T-helper 1 cell treated with Interleukin-12 subunit alpha and Interleukin-12 subunit beta and Interleukin-4 antibody, amounts not matched to agents 30 ng/mL and 1 ng/mL, for 36 hours (primary cell): ENCODE results near the gene ANXA7. TPM values are rescaled to one million over a fixed set of nuclear protein-coding genes. Genes with fewer than 3 reads are reported as not detected.

ENCODE experiments used
- intact Hi-C: fragments of 100-400 bp; cut with micrococcal nuclease; formaldehyde crosslinking; loops from one replicate; pipeline ENCODE4 v1.15.1; 2024
- total RNA-seq: library from RNA; stranded (reverse); gene quantifications from 2 replicates; pipeline ENCODE4 v1.2.3, GENCODE V29; 2022

The ANXA7 gene
- total RNA-seq = 132 and 143 TPM in 2 replicates

DNA sequence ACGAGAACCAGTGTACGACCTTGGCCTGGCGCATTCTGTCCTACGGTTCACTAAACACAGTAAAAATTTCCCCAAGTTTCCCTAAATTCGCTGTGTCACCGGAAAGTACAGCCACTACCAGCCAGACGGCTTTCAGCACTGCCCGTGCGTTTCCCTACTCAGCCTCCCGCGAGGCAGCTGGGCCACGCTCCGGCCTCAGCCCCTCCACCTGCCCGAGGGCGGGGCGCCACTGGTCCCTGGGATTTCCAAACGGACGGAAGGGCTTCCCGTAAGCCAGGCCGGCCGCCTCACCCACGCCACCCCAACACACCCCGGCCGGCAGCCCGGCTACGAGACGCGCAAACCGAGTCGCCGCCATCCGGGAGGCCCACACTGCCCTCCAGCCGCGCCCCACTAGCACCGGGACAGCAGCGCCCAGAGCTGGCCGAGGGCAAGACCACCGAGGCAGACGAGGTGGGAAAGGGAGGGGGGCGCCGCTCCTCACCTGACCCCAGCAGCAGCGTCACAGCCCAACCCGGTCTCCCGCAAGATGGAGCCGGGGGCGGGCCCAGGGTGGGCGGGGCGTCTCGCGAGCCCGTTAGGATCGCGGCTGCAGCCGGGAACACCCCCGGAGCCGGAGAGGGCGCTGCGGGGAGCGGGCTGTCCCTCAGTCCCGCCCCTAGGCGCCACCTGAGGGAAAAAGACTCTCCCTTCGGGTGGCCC is at the start of gene ANXA7:
Gene ANXA7, minus strand, starts transcription at position 531 of the 702 bp plus-strand sequence. CDS start 13,202 bp downstream, outside the sequence.
- intact Hi-C loops = loop anchor here (1.0 to 10.0 kb wide), 13 partner anchors 55 to 1701 kb away; partner anchors contain the start of genes ADK, AP3M1, CFAP70 and DNAJC9

DNA sequence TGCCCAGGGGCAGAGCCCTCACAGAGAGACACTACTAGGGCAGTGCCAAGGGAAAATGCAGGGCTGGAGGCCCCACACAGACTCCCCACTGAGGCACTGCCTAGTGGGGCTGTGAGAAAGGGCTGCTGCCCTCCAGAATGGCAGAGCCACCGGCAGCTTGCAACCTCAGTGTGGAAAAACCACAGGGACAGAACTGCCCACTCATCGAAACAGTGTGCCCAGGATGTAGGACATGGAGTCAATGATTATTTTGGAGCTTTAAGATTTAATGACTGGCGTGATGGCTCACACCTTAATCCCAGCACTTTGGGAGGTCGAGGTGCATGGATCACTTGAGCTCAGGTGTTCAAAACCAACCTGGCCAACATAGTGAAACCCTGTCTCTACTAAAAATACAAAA is 47.0 kb upstream of the ANXA7 start:
- intact Hi-C loops = no loop called here

DNA sequence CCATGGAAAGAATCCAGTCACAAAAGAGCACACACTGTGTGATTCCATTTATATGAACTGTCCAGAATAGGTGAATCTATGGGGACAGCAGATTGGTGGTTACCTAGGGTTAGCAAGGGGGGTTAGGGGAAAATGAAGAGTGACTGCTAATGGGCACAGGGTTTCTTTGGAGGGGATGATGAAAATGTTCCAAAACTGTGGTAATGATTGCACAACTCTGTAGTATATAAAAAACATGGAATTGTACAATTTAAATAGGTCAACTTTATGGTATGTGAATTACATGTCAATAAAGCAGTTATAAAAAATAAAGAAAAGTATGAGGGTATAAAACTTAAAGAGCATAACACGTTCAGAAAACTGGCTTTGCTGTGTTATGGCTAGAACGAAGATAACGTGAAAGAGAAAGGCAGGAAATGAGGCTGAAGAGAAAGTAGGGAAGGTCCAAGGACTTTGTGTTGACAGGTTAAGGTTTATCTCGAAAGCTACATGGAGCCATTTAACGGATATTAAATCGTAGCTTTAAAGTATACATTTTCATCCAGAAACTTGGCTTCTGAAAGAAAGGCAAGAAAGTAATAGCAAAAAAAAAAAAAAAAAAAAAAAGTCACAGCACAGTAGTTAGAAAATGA is 45.9 kb upstream of the ANXA7 start:
- intact Hi-C loops = no loop called here

DNA sequence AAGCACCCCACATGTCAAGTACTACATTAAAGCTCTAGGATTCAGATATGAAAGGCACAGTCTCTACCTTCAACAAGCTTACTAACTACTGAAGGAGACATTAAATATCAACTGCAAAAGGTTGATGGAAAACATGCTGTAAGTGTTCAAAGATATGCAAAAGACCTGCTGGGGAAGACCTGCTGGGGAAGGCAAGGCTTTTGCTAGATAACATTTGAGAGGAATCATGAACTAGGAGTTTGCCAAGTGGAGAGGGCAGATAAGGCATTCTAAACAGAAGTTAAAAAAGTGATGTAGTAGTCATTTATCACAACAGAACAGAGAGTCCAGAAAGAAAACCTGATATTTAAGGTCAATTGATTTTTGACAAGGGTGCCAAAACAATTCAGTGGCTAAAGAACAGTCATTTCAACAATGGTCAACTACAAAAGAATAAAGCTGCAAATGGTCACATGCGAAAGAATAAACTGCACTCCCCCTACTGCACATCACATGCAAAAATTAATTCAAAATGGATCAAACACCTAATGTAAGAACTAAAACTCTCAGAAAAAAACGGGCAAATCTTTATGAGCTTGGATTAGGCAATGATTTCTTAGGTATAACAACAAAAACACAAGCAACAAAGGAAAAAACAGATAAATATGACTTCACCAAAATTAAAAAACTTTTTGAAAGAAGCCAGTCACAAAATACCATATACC is 42.5 kb upstream of the ANXA7 start:
- intact Hi-C loops = no loop called here

DNA sequence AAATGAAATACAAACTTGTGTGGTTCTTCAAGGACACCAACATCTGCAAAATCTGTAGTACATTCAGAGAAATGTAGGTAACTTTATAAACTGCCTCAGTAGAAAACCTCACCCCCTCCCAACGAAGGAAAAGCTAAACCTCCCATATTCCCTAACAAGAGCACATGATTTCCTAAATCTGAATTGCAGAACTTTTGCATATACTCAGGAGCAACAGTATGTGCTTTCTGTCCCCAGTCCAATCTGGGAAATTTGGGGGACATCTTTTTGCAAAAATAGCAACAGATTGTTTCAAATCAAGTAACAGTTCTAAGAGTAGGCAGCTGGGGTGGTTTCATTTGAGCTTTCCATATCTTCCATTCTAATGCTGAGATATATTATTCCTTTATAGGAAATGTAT is 35.3 kb upstream of the ANXA7 start:
- intact Hi-C loops = no loop called here

DNA sequence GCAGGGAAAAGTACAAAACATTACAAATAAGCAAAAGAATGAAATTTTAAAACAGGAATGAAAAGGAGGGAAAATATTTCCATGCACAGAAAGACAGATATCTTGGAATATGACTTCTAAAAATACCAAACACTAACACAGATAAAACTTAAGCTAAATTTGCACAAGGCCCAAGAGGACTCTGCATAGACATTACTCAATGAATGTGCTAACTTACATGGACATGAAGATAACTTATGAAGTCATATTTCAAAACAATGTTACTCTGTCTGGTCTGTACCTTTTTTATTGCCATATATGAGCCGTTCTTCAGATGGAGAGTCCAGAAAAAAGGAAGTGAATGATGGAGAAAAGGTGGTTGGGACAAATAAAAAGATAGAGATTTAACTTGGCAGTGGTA is 34.5 kb upstream of the ANXA7 start:
- intact Hi-C loops = no loop called here

DNA sequence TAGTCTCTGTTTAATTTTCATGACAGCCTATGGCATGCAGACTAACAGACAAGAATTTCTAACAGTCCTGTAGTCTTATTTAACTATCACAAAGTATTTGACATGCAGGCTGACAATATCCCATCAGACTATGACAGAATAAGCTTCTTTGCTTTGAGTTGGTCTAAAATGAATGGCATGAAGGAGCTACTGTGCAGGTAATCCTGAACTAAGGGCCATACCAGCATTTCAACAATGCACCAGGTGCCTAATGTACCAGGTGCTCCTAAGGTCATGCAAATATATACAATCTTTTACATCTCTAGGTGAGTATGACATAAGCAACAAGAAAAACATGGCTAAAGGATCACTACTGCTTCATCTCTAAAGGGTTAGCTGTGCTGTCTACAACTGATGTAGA is 33.1 kb upstream of the ANXA7 start:
- intact Hi-C loops = no loop called here

DNA sequence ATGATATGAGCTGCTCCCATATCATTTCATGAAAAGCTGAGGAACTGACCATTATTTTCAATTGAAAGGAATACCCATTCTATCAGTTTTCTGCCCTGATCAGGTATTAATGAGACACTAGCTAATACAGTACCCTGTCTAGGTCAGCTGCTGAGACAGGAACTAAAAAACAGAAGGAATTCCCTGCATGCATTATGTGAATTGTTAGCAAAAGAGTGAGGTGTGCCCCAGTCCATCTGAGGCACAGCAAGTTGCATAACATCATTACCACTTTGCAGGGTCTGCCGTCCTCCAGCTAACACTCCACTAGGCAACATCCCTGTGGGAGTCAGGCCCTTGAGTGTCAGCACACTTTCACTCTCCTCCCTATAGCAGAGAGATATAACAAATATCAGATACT is 30.6 kb upstream of the ANXA7 start:
- intact Hi-C loops = no loop called here

DNA sequence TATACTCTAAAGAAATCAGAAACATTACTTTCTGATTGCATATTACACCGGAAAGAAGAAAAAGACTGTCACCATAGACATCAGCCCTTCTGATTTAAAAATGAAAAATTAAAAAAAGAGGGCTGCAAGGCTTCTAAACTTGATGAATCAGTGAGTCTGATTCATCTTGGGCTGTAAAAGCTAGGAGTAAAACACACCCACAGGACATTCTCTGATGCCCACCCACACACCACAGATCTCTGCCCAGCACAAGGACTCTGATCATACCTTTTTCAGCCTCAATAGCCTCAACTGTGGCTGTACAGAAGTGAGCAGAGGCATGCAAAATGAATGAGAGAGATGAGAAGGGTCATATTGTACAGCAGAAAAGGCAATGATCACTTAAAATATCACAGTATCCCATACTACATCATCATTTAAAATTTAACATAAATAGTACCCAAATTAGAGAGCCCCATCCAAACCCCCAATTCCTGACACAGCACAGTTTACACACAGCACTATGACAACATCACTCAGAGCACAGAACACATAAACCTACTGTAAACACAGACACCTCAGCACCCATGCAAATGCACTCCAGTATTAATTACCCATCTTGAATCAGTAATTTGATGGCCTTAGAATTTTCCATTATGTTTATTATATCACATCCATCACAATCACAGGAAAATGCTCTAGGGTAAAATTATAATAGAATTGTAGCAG is 25.9 kb upstream of the ANXA7 start:
- intact Hi-C loops = no loop called here

DNA sequence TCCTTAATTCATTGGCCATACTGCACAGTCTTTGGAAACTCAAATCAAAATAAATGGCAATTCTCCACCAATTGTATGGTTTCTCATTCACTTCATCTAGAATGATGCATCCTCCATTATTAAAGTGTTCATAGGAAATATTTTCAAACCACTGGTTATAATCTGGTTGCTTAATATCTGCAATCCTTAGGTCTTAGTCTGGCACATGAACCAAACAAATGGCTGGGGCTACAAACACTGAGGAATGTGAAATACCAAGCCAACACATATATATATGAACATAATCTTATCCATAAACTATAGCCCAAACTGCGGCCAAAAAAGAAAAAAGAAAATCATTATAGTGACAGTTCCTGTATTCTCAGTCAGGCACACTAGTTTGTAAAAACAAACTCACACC is 25.2 kb upstream of the ANXA7 start:
- intact Hi-C loops = no loop called here

DNA sequence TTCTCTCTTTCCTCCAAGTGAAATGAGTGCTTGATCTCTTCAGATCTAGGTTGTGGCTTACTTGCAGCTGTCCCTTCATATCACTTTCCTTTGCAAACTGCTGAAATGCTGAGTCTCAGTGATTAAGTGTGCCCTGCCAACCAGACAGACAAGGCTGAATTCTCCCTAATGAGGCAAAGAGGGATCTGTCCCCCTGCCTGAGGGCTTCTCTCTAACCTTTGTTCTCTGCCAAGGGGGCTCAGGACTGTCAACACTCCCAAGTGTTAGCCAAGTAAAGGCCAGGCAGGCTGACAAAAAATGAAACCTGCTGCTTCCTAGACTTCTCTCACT is 19.6 kb upstream of the ANXA7 start, which contains the start of gene MSS51:
Gene MSS51, minus strand, starts transcription at position 24 of the 330 bp plus-strand sequence. CDS start 5,277 bp downstream, outside the sequence.
- intact Hi-C loops = no loop called here

DNA sequence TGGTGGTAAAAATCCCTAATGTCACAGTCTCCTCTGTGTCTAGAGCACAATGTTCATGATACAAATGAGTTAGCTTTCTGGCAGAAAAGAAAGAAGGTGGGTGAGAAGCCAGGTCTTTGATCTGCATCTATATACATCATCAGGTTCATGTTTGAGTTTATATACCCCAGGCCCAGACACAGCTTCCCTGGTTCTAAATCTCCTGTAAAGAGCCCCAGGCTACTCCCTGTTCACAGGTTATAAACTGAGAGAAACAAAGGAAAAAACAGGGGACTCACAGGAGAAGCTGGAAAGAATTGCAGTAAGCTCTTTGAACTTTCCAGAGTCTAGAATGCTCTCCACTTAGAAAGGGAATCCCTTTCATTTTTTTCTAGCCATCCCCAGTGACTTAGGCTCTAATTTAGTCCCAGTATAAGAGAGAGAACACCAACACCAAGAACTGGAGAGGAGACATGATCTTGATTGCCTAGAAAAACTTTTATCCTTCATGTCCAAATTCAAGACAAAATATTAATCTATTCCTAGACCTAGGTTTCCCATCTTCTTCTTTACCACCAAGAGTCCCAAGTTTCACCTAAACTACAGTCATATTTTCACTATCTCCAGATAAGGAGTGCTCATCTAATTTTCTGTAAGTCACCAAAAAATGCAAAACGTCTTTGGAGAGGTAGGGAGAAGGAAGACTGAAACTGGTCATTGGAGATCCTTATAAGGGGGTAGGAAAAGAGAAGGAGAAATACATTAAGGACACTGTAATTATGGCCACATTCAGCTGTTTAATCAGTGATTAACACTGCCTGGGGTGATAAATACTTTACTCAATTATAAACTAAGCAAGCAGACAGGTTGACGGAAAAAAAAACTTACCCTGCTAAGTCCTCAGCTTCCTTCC is 19.0 kb upstream of the ANXA7 start:
- intact Hi-C loops = no loop called here

DNA sequence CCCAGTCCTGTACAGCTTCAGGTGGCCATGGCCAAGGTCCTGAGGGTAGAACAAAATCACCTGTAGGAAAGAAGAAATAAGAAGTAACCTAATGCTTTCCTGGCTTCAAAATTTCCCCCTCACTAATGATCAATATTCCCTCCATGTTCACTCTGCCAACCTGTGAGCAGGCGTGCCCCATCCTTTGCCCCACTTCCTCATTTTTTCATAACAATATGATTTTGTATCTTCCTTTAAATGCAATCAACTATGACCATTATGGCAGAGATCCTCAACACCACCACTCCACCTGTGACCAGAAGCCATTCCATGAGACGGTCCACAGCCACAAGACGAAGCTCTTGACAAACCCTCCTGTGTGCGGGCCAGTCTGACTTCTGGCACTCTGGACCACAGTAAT is 12.5 kb upstream of the ANXA7 start:
- intact Hi-C loops = no loop called here

DNA sequence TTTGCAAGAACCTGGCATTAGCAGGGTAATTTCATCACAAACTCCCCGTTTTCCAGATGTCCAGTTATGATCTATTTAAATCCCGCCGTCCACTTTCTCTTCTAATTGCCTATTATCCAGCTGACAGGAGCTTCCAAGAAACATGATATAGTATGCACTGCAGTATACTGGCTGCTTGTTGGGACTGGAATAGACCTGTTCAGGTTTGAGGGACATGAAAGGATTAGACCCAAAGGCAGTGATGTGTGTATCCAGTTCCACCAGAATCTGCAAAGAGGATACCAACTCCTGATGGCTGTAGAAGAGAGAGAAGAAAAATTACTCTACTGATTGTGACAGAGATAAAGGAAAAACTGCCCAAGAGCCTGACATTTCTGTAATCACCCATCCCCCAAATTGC is 10.6 kb upstream of the ANXA7 start:
- intact Hi-C loops = no loop called here

DNA sequence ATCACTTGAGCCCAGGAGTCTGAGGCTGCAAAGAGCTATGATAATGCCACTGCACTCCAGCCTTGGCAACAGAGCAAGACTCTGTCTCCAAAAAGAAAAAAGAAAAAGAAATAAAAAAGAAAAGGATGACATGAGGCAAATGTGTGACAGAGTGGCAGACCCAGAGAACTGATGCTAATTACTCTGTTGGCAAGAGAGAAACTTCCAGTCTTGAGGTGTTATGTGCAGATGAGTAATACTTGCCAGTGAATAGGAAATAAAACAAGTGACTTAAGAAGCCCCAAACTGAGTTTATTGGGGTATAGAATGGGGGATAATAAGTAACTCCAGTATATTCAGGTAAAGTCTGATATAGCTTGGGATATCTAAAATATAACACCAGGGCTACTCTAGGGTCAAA is 9.5 kb upstream of the ANXA7 start:
- intact Hi-C loops = no loop called here

DNA sequence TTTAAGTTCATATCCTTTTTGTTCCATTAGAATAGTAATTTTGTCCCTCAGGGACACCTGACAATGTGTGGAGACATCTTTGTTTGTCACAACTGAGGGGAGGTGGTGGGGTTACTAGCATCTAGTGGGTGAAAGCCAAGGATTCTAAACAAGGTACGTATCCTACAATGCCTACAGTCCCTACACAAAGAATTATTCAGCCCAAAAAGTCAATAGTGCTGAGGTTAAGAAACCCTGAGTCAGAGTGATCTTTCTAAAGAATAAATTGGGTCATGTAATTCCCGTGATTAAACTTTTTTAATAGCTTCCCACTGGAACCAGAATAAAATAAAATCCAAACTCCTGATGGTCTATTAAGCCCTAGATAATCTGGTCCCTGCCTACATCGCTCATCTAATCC is 2.7 kb upstream of the ANXA7 start:
- intact Hi-C loops = loop anchor here (10.0 kb wide), 2 partner anchors 738 to 1698 kb away; partner anchors contain the start of genes ADK, AP3M1 and SAMD8

DNA sequence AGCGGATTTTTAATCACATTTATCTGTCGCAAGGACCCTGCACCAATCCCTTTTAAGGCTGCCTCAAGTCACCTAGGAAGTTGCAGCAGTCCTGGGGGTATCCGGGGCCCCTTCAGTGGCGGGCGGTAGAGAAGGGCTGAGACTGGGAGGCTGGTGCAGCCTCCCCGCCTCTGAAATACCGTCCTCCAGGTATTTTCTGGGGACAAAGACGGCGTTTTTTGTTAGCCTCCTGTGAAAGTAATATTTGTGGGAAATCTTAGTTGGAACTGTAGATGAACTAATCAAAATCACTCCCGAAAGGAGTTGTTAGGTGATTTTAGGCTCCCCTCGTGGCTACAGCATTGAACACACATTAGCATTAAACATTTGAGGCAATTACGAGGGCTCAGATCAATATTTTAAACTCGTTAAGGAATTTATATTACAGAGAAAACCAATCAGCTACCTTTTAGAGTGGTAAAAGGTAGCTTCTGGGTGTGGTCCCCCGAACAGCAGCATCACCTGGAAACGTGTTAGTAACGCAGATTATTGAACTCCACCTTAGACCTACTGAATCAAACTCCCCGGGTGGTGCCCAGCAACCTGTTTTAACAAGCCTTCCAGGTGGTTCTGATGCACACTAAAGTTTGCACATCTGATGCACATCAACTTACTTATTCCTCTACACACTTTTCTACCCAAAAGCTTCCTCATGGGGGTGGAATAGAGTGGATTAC is 530 bp upstream of the ANXA7 start:
- intact Hi-C loops = loop anchor here (1.0 to 10.0 kb wide), 10 partner anchors 56 to 1700 kb away; partner anchors contain the start of genes ADK, AP3M1, CFAP70 and MICU1

DNA sequence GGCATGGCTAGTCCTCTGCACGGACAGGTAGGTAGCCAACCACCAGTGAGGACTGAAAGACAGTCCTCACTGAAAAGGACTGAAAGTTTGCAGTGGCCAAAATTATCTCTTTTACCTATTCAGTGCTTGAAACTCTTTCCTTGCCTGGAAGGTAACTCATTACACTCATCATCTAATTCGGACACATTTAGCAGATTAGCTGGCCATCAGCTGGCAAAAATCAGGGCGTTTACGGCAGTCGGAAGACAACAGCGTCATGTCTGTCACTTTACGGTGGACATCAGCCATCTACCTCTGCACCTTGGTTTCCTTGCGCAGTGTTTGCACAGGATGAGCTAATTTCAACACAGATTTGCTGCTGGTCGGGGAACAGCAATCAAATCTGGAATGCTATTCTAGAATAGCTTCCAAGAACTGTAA is 740 bp downstream of the ANXA7 start:
- intact Hi-C loops = loop anchor here (1.0 to 10.0 kb wide), 8 partner anchors 166 to 1702 kb away; partner anchors contain the start of genes ADK, AP3M1, DNAJC9 and ECD

DNA sequence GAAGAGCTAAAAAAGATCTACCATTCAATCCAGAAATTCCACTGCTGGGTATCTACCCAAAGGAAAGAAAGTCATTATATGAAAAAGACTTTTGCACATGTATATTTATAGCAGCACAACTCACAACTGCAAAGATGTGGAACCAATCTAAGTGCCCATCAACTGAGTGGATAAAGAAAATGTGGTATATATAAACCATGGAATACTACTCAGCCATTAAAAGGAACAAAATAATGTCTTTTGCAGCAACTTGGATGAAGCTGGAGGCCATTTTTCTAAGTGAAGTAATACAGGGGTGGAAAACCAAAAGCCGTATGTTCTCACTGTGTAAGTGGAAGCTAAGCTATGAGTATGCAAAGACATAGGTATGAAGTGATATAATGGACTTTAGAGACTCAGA is 3.0 kb downstream of the ANXA7 start:
- intact Hi-C loops = loop anchor here (5.0 to 10.0 kb wide), 5 partner anchors 361 to 1704 kb away; partner anchors contain the start of genes ADK, AP3M1, MICU1 and SAMD8
